ENCODE data around the gene FERMT1.

DNA sequence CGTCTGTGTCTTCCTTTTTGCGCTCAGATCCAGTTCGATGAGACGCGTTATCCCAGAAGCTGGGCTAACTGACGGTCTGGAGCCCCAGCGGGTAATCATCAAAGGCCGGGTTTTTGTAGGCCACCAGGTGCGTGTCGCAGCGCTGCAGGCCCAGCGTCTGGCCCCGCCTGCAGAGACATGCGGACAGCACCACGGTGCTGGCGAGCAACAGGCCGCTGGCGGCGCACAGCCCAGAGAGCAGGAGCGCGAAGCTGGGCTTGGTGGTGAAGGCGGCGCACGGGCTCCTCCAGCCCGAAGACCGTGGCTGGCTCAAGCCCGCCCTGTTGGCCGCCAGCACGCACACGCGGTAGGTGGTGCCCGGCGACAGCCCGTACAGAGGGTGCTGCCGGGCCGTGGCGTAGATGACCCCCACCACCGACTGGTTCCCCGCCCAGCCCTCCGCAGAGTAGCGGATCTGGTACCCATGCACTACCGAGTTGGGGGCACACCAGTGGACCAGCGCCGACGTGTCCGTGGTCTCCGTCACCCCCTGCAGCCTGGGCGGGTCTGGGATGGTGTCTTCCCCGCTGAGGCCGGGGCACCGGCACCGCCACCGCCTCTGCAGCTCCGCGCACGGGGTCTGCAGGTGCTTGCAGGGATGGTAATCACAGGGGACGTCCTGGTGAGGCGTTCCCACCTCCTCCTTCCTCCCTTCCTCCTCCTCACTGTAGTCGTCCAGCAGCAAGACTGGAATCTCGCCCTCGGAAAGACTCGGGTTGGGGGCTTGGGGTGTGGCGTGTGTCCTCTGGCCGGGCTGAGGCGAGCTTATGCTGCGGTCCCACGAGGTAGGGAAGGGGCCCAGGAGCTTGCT, 81.6 kb downstream of the FERMT1 start:
- TF ChIP-seq PATZ1 (CRISPR knock-in tag; IDR thresholded peaks at IDR 0.05; ENCODE audit: borderline replicate concordance): no peak
- TF ChIP-seq OSR1 (CRISPR knock-in tag; IDR thresholded peaks at IDR 0.05): no peak
- no peak for TF ChIP-seq ARNTL (CRISPR knock-in tag; IDR thresholded peaks at IDR 0.05; ENCODE audit: borderline replicate concordance, low read depth)
- no peak for TF ChIP-seq TCF4 (CRISPR knock-in tag; IDR thresholded peaks at IDR 0.05; ENCODE audit: borderline replicate concordance)
- no peak for TF ChIP-seq POU6F1 (CRISPR knock-in tag; IDR thresholded peaks at IDR 0.05; ENCODE audit: borderline replicate concordance, low read depth)
- no peak for TF ChIP-seq SNAI2 (CRISPR knock-in tag; IDR thresholded peaks at IDR 0.05)
- TF ChIP-seq PPARA (CRISPR knock-in tag; IDR thresholded peaks at IDR 0.05; ENCODE audit: borderline replicate concordance): no peak

Data from SK-N-SH treated with all-trans-retinoic acid at 6 μM for 48 hours (cell line).